ENCODE results near the gene MAGI3. TPM values are rescaled to one million over a fixed set of nuclear protein-coding genes. Genes with fewer than 3 reads are reported as not detected.
"Not testable (repeated sequence)": the region's sequence is repeated elsewhere in the genome, so short reads cannot be mapped to it uniquely, and the experiment has no call there.

MAGI3 gene
- total and polyA plus RNA-seq, 9 donors, result 5.3 to 20.8 (median 15.4) TPM

DNA sequence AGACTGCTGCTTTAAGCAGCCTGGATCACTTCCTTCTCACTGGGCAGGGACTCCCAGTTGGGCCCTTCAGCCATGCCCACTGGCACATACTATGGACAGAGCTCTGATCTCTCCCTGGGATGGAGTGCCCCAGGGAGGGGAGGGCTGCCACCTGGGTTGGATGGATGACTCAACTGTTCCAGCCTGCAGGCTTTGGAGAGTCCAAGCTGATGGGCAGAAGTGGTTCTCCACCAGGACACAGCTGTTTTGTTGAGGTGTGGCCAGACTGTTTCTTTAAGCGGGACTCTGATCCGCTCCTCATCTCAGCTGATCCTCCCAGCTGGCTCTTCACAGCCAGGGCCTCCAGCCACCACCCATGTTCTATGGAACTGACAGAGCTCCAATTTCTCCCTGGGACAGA lies 166.9 kb downstream of the MAGI3 start:
- intact Hi-C loops (cut with DNase I), result no loop called here
- DNase-seq, result no peak
- H3K4me1 ChIP-seq (ENCODE audit: insufficient read depth), result no peaks in the 10 kb centered on the region
- H3K27me3 ChIP-seq, result no peaks in the 10 kb centered on the region
- TF ChIP-seq EP300 (IDR thresholded peaks at IDR 0.05), result no peak
- TF ChIP-seq, protein P1, sequence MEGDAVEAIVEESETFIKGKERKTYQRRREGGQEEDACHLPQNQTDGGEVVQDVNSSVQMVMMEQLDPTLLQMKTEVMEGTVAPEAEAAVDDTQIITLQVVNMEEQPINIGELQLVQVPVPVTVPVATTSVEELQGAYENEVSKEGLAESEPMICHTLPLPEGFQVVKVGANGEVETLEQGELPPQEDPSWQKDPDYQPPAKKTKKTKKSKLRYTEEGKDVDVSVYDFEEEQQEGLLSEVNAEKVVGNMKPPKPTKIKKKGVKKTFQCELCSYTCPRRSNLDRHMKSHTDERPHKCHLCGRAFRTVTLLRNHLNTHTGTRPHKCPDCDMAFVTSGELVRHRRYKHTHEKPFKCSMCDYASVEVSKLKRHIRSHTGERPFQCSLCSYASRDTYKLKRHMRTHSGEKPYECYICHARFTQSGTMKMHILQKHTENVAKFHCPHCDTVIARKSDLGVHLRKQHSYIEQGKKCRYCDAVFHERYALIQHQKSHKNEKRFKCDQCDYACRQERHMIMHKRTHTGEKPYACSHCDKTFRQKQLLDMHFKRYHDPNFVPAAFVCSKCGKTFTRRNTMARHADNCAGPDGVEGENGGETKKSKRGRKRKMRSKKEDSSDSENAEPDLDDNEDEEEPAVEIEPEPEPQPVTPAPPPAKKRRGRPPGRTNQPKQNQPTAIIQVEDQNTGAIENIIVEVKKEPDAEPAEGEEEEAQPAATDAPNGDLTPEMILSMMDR (IDR thresholded peaks at IDR 0.05), result no peak
- no peak for TF ChIP-seq POLR2A (IDR thresholded peaks at IDR 0.05)
- H3K27ac ChIP-seq, result no peak overlapping the region
- H3K9me3 ChIP-seq, result no peaks in the 10 kb centered on the region
- WGBS, 3 donors, result 97 to 100% (median 97%) methylated on average over 2 of the region's 2 CpGs
- H3K4me3 ChIP-seq, result no peak overlapping the region
- no peaks in the 10 kb centered on the region for H3K36me3 ChIP-seq

DNA sequence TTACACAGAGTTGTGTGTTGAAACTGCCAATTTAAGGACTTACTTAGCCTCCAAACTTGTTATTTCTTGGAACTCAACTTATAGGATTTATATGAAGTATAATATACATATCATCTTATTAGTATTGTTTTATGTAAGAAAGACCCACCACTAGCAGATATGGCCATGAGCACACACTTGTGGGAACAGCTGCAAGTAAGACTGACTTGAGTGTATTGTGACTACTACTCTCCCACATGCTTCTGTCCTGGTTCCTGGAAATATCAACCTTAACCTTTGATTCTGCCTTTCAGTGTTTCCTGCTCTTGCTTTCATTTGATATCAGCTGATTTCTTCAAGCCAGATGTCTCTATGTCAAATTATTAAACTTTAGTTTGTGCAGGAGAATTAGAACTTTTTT lies 175.3 kb downstream of the MAGI3 start:
- H3K4me1 ChIP-seq (ENCODE audit: insufficient read depth), result no peaks in the 10 kb centered on the region
- no peak overlapping the region for H3K4me3 ChIP-seq
- intact Hi-C loops (cut with DNase I), result no loop called here
- H3K9me3 ChIP-seq, result no peaks in the 10 kb centered on the region
- H3K36me3 ChIP-seq, result no peaks in the 10 kb centered on the region
- no peaks in the 10 kb centered on the region for H3K27me3 ChIP-seq
- no peak for TF ChIP-seq EP300 (IDR thresholded peaks at IDR 0.05)
- TF ChIP-seq POLR2A (IDR thresholded peaks at IDR 0.05), result no peak
- no peak overlapping the region for H3K27ac ChIP-seq
- no peak for DNase-seq

DNA sequence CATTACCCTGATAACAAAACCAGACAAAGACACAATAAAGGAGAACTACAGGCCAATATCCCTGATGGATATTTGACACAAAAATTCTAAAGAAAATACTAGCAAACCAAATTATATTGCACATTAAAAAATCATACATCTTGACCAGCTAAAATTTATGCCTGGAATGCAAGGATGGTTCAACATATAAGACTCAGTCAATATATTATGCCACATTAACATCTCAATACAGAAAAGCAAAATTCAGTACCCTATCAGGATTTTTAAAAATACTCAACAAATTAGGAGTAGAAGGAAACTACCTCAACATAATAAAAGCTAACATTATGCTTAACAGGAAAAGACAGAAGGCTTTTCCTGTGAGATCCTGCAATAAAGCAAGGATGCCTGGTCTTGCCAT lies 177.1 kb downstream of the MAGI3 start:
- no peaks in the 10 kb centered on the region for H3K36me3 ChIP-seq
- H3K4me3 ChIP-seq, result no peak overlapping the region
- no peak for DNase-seq
- H3K27me3 ChIP-seq, result no peaks in the 10 kb centered on the region
- intact Hi-C loops (cut with DNase I), result no loop called here
- no peaks in the 10 kb centered on the region for H3K9me3 ChIP-seq
- no peaks in the 10 kb centered on the region for H3K4me1 ChIP-seq (ENCODE audit: insufficient read depth)
- TF ChIP-seq, protein P1 (IDR thresholded peaks at IDR 0.05), result no peak
- TF ChIP-seq EP300 (IDR thresholded peaks at IDR 0.05) (no peak), POLR2A (IDR thresholded peaks at IDR 0.05) (no peak)
- H3K27ac ChIP-seq, result no peak overlapping the region

DNA sequence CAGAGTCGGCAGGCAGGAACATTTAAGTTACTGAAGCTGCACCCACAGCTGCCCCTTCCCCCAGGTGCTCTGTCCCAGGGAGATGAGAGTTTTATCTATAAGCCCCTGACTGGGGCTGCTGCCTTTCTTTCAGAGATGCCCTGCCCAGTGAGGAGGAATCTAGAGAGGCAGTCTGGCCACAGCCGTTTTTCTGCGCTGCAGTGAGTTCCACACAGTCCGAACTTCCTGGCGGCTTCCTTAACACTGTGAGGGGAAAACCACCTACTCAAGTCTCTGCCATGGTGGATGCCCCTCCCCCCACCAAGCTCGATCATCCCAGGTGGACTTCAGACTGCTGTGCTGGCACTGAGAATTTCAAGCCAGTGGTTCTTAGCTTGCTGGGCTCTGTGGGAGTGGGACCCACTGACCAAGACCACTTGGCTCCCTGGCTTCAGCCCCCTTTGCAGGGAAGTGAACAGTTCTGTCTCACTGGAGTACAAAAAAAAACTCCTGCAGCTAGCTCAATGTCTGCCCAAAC lies 185.5 kb downstream of the MAGI3 start:
- H3K36me3 ChIP-seq; H3K4me1 ChIP-seq (ENCODE audit: insufficient read depth); intact Hi-C loops (cut with DNase I); DNase-seq; H3K4me3 ChIP-seq; H3K27ac ChIP-seq; H3K9me3 ChIP-seq; H3K27me3 ChIP-seq: not testable (repeated sequence)
- whole genome bisulfite sequencing, 3 donors, result 94 to 99% (median 96%) methylated on average over 6 of the region's 6 CpGs

DNA sequence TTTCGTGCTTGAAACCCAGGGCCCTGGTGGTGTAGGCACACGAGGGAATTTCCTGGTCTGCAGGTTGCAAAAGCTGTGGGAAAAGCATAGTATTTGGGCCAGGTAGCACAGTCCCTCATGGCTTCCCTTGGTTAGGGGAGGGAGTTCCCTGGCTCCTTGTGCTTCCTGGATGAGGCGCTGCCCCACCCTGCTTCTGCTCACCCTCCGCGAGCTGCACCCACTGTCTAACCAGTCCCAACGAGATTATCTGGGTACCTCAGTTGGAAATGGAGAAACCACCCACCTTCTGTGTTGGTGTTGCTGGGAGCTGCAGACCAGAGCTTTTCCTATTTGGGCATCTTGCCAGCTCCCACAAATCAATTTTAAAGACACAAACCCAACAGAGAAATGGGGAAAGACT lies 186.0 kb downstream of the MAGI3 start:
- no peak overlapping the region for H3K4me3 ChIP-seq
- no peaks in the 10 kb centered on the region for H3K4me1 ChIP-seq (ENCODE audit: insufficient read depth)
- TF ChIP-seq EP300 (IDR thresholded peaks at IDR 0.05), result no peak
- TF ChIP-seq POLR2A (IDR thresholded peaks at IDR 0.05), result no peak
- TF ChIP-seq, protein P1 (IDR thresholded peaks at IDR 0.05), result no peak
- no peaks in the 10 kb centered on the region for H3K9me3 ChIP-seq
- H3K36me3 ChIP-seq, result no peaks in the 10 kb centered on the region
- no peaks in the 10 kb centered on the region for H3K27me3 ChIP-seq
- H3K27ac ChIP-seq, result no peak overlapping the region
- no peak for DNase-seq
- intact Hi-C loops (cut with DNase I), result no loop called here
- 93 to 99% (median 95%) methylated on average over 6 of the region's 6 CpGs for WGBS, 3 donors
